Measurements from ENCODE around the gene SLC41A3.
"Not testable (repeated sequence)": the region's sequence is repeated elsewhere in the genome, so short reads cannot be mapped to it uniquely, and the experiment has no call there.

SLC41A3 gene

GRCh38 chr3:126107957-126108675 is 24.2 kb upstream of the SLC41A3 start:
- in situ Hi-C loops (cut with MboI; ENCODE audit: low sequenced_read_pairs): no loop called here

GRCh38 chr3:126107203-126107939 is 23.4 kb upstream of the SLC41A3 start:
- in situ Hi-C loops (cut with MboI; ENCODE audit: low sequenced_read_pairs): no loop called here

GRCh38 chr3:126106336-126107202 is 22.6 kb upstream of the SLC41A3 start:
- in situ Hi-C loops (cut with MboI; ENCODE audit: low sequenced_read_pairs): no loop called here

GRCh38 chr3:126105691-126106187 is 21.8 kb upstream of the SLC41A3 start:
- in situ Hi-C loops (cut with MboI; ENCODE audit: low sequenced_read_pairs): no loop called here

GRCh38 chr3:126104742-126105605 is 21.1 kb upstream of the SLC41A3 start:
- in situ Hi-C loops (cut with MboI; ENCODE audit: low sequenced_read_pairs): no loop called here

GRCh38 chr3:126104028-126104635 is 20.2 kb upstream of the SLC41A3 start:
- in situ Hi-C loops (cut with MboI; ENCODE audit: low sequenced_read_pairs): no loop called here

- in situ Hi-C loops (cut with MboI; ENCODE audit: low sequenced_read_pairs): no loop called here
These were observed 19.4 kb upstream of the SLC41A3 start for GRCh38 chr3:126103121-126104027.

GRCh38 chr3:126102530-126102951 is 18.6 kb upstream of the SLC41A3 start:
- in situ Hi-C loops (cut with MboI; ENCODE audit: low sequenced_read_pairs): no loop called here

GRCh38 chr3:126102011-126102410 is 18.1 kb upstream of the SLC41A3 start:
- in situ Hi-C loops (cut with MboI; ENCODE audit: low sequenced_read_pairs): no loop called here

- in situ Hi-C loops (cut with MboI; ENCODE audit: low sequenced_read_pairs): no loop called here
These were observed 17.6 kb upstream of the SLC41A3 start for GRCh38 chr3:126101521-126101982.

- in situ Hi-C loops (cut with MboI; ENCODE audit: low sequenced_read_pairs): no loop called here
These were observed 16.8 kb upstream of the SLC41A3 start for GRCh38 chr3:126100634-126101301.

- in situ Hi-C loops (cut with MboI; ENCODE audit: low sequenced_read_pairs): no loop called here
These were observed 16.3 kb upstream of the SLC41A3 start for GRCh38 chr3:126100269-126100633.

GRCh38 chr3:126098391-126098858 is 14.5 kb upstream of the SLC41A3 start:
- in situ Hi-C loops (cut with MboI; ENCODE audit: low sequenced_read_pairs): no loop called here

- in situ Hi-C loops (cut with MboI; ENCODE audit: low sequenced_read_pairs): no loop called here
These were observed 13.9 kb upstream of the SLC41A3 start for GRCh38 chr3:126097801-126098200.

GRCh38 chr3:126096274-126096673 is 12.3 kb upstream of the SLC41A3 start:
- in situ Hi-C loops (cut with MboI; ENCODE audit: low sequenced_read_pairs): not testable (repeated sequence)

GRCh38 chr3:126092128-126092527 is 8.2 kb upstream of the SLC41A3 start:
- in situ Hi-C loops (cut with MboI; ENCODE audit: low sequenced_read_pairs): not testable (repeated sequence)

- in situ Hi-C loops (cut with MboI; ENCODE audit: low sequenced_read_pairs): no loop called here
These were observed 3.7 kb upstream of the SLC41A3 start for GRCh38 chr3:126087552-126088175.

GRCh38 chr3:126085841-126086240 is 1.9 kb upstream of the SLC41A3 start:
- in situ Hi-C loops (cut with MboI; ENCODE audit: low sequenced_read_pairs): no loop called here
